H1 (cell line): ENCODE results near the gene FANCD2. TPM values are rescaled to one million over a fixed set of nuclear protein-coding genes. Genes with fewer than 3 reads are reported as not detected.

Experiments
- HDAC6 ChIP-seq: IDR thresholded peaks from one replicate; pipeline ENCODE4 v1.7.1; 2012; ENCODE audit warnings: low read depth, mild to moderate bottlenecking, inconsistent platforms, low read length, moderate library complexity
- SUZ12 ChIP-seq: fragments of 200-600 bp; sonication (generic); IDR thresholded peaks from 2 replicates; pipeline ENCODE4 v1.6.1; 2012; ENCODE audit warnings: mild to moderate bottlenecking, inconsistent platforms, low read length, moderate library complexity, mixed read lengths
- polyA plus RNA-seq, 7 experiments: library from polyadenylated mRNA; depleted of rRNA in 3 of 7; stranded (reverse) in 5 of 7; unstranded in 2 of 7; fragments of >200 nt in 5 of 7; fragments of 200-250 nt in 2 of 7; gene quantifications; 1 replicate in 5 of 7; 2 replicates in 1 of 7; 4 replicates in 1 of 7; pipeline versions ENCODE4 v1.2.1 to v1.2.3, GENCODE V29; 2011 to 2013; ENCODE audit warnings: missing spikeins in 2 of 7, mixed read lengths in 2 of 7
- total RNA-seq: library from RNA; stranded (reverse); fragmentation: NEBNext Ultra II Directional; extraction: Animal tissue kit (Norgen Biotek cat#: 25700); gene quantifications from 2 replicates; pipeline ENCODE4 v1.2.1, GENCODE V29; 2021

Gene FANCD2
- total and polyA plus RNA-seq, 2 of the 8 experiments (the other 6 are each of a cell fraction or from before 2014, with no cell fraction given), result 33.1 to 77.8 TPM

- TF ChIP-seq SUZ12 (no peak), HDAC6 (no peak)
Measured at GRCh38 chr3:10119376-10119775, 93.1 kb downstream of the FANCD2 start (continued).
